ENCODE data around the gene PGBD5. TPM values are rescaled to one million over a fixed set of nuclear protein-coding genes. Genes with fewer than 3 reads are reported as not detected.

Gene PGBD5
- total RNA-seq, 4 donors from 2014 or later = 1.0 to 4.5 (median 1.9) TPM

- no peak overlapping the region for H3K27ac ChIP-seq
- TF ChIP-seq POLR2A (IDR thresholded peaks at IDR 0.05) = no peak
- TF ChIP-seq, protein P1, sequence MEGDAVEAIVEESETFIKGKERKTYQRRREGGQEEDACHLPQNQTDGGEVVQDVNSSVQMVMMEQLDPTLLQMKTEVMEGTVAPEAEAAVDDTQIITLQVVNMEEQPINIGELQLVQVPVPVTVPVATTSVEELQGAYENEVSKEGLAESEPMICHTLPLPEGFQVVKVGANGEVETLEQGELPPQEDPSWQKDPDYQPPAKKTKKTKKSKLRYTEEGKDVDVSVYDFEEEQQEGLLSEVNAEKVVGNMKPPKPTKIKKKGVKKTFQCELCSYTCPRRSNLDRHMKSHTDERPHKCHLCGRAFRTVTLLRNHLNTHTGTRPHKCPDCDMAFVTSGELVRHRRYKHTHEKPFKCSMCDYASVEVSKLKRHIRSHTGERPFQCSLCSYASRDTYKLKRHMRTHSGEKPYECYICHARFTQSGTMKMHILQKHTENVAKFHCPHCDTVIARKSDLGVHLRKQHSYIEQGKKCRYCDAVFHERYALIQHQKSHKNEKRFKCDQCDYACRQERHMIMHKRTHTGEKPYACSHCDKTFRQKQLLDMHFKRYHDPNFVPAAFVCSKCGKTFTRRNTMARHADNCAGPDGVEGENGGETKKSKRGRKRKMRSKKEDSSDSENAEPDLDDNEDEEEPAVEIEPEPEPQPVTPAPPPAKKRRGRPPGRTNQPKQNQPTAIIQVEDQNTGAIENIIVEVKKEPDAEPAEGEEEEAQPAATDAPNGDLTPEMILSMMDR (IDR thresholded peaks at IDR 0.05 in 4 of 5, conservative IDR thresholded peaks at IDR 0.05 in 1 of 5) = no peak
- DNase-seq (peak; percentile 1 to 6), ATAC-seq (no peak)
- H3K4me3 ChIP-seq = no peak overlapping the region
- H3K4me1 ChIP-seq = peaks cover 10% of the 10 kb centered on the region in 2 donors
- no peaks in the 10 kb centered on the region for H3K27me3 ChIP-seq
- intact Hi-C loops (cut with DNase I; ENCODE audit: low total_unique reads) (loop anchor here (5.0 to 10.0 kb wide), 4 partner anchors 72 to 742 kb away; partner anchors contain the start of gene ABCB10), in situ Hi-C loops (cut with MboI; ENCODE audit: low sequenced_read_pairs in 4 of 4) (loop anchor here in 1 of 4 donors (25.0 kb wide), 1 partner anchor 1037 kb away; the partner anchor contains the start of gene RAB4A)
- H3K36me3 ChIP-seq = no peaks in the 10 kb centered on the region
- no peaks in the 10 kb centered on the region for H3K9me3 ChIP-seq
These were observed 126.7 kb downstream of the PGBD5 start for GRCh38 chr1:230299191-230300006.

GRCh38 chr1:230295367-230295766 lies 130.8 kb downstream of the PGBD5 start:
- Histone ChIP-seq H3K36me3 (no peaks in the 10 kb centered on the region), H3K27me3 (peaks cover 0 to 6% (median 0%) of the 10 kb centered on the region in 3 donors), H3K27ac (no peak overlapping the region), H3K4me1 (no peaks in the 10 kb centered on the region), H3K9me3 (no peaks in the 10 kb centered on the region), H3K4me3 (no peak overlapping the region)
- ATAC-seq (no peak), DNase-seq (no peak)
- intact Hi-C loops (cut with DNase I; ENCODE audit: low total_unique reads) (no loop called here), in situ Hi-C loops (cut with MboI; ENCODE audit: low sequenced_read_pairs in 4 of 4) (no loop called here)
- TF ChIP-seq POLR2A (IDR thresholded peaks at IDR 0.05) = no peak

DNA sequence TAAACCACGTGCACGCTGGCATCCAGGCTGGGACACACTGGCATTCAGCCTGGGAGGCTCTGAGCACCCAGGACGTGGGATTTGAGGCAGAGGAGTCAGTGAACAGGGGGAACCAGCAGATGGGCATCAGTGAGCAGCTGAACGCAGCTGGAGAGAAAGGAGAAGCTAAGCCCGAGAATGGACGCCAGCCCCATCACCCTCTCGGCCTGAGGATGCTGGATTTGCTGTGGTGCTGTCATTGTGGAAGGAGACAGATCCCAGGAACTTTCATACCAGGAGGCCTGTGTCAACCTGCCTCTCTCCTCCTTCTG lies 132.8 kb downstream of the PGBD5 start:
- Histone ChIP-seq H3K9me3 (no peaks in the 10 kb centered on the region), H3K36me3 (no peaks in the 10 kb centered on the region), H3K4me1 (no peaks in the 10 kb centered on the region), H3K27ac (no peak overlapping the region), H3K27me3 (peaks cover 0 to 6% (median 0%) of the 10 kb centered on the region in 3 donors), H3K4me3 (no peak overlapping the region)
- in situ Hi-C loops (cut with MboI; ENCODE audit: low sequenced_read_pairs in 4 of 4) (no loop called here), intact Hi-C loops (cut with DNase I; ENCODE audit: low total_unique reads) (no loop called here)
- peak in 1 of 2 donors; percentile 3 for DNase-seq
- no peak for TF ChIP-seq POLR2A (IDR thresholded peaks at IDR 0.05)
- TF ChIP-seq, protein P1 (IDR thresholded peaks at IDR 0.05 in 4 of 5, conservative IDR thresholded peaks at IDR 0.05 in 1 of 5) = no peak
- ATAC-seq = no peak

GRCh38 chr1:230292689-230293389 lies 133.3 kb downstream of the PGBD5 start:
- no peak for TF ChIP-seq POLR2A (IDR thresholded peaks at IDR 0.05)
- TF ChIP-seq, protein P1 (IDR thresholded peaks at IDR 0.05 in 4 of 5, conservative IDR thresholded peaks at IDR 0.05 in 1 of 5) = no peak
- Histone ChIP-seq H3K4me3 (no peak overlapping the region), H3K9me3 (no peaks in the 10 kb centered on the region), H3K36me3 (no peaks in the 10 kb centered on the region), H3K27me3 (peaks cover 0 to 6% (median 0%) of the 10 kb centered on the region in 3 donors), H3K4me1 (no peaks in the 10 kb centered on the region), H3K27ac (no peak overlapping the region)
- no peak for ATAC-seq
- intact Hi-C loops (cut with DNase I; ENCODE audit: low total_unique reads) (no loop called here), in situ Hi-C loops (cut with MboI; ENCODE audit: low sequenced_read_pairs in 4 of 4) (no loop called here)
- peak in 1 of 2 donors; percentile 4 for DNase-seq
